ENCODE measurements around the gene TMEM243.
"Not testable (repeated sequence)": the region's sequence is repeated elsewhere in the genome, so short reads cannot be mapped to it uniquely, and the experiment has no call there.

TMEM243 gene, protein sequence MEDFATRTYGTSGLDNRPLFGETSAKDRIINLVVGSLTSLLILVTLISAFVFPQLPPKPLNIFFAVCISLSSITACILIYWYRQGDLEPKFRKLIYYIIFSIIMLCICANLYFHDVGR

DNA sequence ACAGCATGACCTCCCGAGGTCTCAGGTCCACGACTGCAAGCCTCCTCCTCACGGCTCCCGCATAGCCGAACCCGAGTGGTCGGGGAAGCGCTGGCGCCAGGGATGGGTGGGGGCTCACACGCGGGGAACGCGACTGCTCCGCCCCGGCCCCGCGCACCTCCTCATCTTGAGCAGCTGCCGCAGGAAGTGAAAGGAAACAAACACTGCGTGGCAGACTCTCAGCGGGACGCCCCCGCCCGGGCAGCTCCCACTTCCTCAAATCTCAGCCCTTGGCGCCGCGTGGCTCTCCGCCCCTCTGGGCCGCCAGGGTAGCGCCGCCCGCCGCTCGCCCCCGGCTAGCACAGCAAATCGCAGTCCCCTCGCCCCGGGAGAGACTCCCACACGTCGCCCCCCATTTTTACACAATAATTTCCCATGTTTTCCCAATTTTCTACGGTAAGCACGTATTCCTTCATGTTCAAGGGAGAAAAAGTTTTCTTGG is at the start of gene TMEM243:
Gene TMEM243, minus strand, starts transcription at position 188 of the 481 bp plus-strand sequence. CDS start 229 bp downstream, outside the sequence.
- no peak for DNase-seq (ENCODE audit: low read depth)

DNA sequence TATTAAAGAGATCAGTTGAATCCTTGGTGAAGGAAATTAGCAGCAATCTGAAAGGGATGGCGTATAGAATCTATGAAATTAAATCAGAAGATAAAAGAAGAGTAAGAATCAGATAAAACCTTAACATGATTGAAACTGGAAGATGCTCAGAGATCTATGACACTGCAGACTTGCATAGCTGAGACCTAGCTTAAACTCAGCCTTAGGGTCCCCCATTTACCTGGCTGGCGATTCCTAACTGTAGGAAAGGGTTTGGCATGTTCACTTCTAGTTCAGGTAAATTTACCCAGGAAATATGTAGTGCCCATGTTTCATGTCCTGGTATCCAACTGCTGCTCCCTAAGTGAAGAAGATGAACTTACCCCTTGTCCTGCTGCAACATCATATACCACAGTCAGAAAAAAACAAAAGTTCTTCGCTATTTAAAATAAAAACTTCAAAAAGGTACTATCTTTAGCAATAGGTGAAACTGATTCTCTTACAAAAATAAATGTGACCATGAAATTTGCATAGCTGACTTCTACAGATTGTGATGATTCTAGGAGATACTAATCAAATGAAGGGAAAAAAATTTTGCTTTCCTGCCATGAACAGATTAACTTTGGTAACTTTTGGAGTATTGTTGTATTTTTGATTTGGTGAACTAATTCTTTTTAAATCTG is 47.8 kb upstream of the TMEM243 start:
- DNase-seq (ENCODE audit: low read depth): no peak

DNA sequence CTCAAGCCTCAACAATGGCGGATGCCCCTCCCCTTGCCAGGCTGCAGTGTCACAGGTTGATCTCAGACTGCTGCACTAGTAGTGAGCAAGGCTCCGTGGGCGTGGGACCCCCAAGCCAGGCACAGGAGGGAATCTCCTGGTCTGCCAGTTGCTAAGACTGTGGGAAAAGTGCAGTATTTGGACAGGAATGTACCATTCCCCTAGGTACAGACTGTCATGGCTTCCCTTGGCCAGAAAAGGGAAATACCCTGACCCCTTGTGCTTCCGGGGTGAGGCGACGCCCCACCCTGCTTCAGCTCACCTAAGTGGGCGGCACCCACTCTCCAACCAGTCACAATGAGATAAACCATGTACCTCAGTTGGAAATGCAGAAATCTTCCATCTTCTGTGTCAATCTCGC is 44.0 kb upstream of the TMEM243 start:
- no peak for DNase-seq (ENCODE audit: low read depth)

DNA sequence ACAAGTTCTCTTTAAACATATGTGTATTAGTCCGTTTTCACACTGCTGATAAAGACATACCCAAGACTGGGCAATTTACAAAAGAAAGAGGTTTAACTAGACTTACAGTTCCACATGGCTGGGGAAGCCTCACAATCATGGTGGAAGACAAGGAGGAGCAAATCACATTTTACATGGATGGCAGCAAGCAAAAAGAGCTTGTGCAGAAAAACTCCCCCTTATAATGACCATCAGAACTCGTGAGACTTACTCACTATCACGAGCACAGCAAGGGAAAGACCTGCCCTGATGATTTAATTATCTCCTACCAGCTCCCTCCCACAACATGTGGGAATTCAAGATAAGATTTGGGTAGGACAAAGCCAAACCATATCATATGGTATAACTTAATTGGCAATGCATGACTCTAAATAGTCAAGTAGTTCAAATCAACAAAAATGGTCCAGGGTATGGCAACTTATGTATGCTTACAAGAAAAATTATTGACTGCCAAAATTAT is 34.1 kb upstream of the TMEM243 start:
- DNase-seq (ENCODE audit: low read depth): no peak

DNA sequence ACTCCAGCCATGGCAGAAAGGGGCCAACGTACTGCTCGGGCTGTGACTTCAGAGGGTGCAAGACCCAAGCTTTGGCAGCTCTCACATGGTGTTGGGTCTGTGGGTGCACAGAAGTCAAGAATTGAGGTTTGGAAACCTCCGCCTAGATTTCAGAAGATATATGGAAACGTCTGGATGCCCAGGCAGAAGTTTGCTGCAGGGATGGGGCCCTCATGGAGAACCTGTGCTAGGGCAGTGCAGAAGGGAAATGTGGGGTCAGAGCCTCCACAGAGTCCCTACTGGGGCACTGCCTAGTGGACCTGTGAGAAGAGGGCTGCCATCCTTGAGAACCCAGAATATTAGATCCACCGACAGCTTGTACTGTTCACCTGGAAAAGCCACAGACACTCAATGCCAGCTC is 26.1 kb upstream of the TMEM243 start:
- not testable (repeated sequence) for DNase-seq (ENCODE audit: low read depth)

DNA sequence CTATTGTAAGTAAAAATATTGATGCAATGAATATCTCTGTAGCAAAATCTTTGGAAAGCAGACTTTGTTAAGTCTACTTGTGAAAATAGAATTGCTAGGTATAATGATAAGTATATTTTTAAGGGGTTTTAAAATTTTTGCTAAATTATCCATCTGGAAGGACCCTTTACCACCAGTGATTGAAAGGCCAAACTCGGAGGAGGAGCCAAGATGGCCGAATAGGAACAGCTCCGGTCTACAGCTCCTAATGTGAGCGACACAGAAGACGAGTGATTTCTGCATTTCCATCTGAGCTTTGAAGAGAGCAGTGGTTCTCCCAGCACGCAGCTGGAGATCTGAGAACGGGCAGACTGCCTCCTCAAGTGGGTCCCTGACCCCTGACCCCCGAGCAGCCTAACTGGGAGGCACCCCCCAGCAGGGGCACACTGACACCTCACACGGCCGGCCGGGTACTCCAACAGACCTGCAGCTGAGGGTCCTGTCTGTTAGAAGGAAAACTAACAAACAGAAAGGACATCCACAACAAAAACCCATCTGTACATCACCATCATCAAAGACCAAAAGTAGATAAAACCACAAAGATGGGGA is 19.0 kb upstream of the TMEM243 start:
- not testable (repeated sequence) for DNase-seq (ENCODE audit: low read depth)

DNA sequence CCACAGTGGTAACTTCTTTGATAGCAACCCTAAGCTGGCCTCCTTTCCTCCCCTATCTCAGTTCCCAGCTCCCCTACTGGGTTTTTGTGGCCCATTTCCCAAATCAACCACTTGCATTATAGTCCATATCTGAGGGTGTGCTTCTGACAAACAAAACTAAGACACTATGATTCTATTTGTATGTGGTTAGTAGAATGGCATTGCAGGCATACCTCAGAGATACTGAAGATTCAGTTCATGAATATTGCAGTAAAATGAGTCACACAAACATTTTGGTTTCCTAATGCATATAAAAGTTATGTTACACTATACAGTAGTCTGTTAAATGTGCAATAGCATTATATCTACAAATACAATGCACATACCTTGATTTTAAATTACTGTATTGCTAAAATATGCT is 15.4 kb upstream of the TMEM243 start:
- no peak for DNase-seq (ENCODE audit: low read depth)

DNA sequence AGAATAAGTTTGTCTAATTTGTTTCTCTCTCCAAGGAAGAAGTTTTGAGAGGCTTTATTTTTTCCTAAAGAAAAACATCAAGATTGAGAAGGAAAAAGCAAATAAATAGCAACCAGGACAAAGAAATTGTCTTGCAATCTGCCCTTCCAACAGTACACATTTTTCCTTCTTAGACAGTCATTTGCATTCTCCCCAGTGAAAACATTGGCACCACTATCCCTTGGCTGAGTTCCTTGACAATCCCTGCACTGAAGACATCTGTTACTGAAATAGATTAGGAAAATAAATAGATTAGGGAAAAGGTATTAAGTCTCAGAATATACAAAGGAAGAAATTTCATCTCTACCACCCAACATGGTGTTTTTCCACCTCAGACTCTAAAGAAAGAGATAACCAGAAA is 12.2 kb upstream of the TMEM243 start:
- no peak for DNase-seq (ENCODE audit: low read depth)

DNA sequence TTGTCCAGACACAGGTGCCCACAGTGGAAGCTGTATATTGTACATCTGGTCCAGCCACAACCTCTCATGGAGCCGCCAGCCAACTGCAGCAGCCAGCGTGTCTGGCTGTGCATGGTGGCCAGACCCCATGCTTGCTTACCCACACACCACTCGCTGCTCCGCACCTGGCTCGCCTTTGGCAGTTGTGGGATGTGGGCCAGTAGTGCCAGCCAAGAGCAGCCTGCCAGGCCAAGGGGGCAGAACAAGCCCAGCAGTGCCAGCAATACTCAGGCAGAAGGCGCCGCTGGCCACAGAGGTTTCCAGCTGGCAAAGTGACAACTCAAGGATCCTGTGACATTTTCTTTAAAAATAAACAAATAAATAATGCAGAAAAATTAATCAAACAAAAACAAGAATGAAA is 11.7 kb upstream of the TMEM243 start:
- no peak for DNase-seq (ENCODE audit: low read depth)

DNA sequence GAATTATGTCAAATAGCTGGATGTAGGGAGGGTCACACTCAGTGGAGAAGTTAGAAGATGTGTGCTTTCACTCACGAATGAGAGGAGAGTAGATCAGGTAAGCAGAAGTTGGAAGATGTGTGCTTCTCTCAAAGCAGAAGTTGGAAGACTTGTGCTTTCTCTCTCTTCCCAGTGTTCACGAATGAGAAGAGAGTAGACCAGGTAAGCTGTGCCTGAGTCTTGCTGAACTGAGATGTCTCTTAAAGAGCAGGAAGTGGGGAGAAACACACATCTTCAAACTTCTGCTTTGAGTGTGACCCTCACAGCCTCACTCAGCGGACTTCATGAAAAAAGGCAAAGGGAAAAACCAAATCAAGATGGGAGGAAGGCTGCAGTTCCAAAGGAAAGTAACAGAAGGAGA is 7.0 kb upstream of the TMEM243 start:
- DNase-seq (ENCODE audit: low read depth): no peak

DNA sequence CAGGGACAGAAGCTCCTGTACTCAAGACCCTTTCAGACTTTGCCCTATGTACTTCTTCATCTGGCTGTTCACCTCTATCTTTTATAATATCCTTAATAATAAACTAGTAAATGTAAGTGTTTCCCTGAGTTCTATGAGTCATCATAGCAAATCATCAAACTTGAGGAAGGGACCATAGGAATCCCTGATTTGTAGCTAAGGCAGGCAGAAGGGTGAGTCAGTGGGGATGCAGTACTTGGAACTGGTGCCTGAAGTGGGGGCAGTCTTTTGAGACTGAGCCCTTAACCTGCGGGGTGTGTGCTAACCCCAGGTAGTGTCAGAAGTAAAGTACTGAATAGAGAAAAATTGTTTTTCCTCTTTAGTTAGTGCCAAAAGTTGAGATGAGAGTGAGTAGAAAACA is 6.2 kb upstream of the TMEM243 start:
- no peak for DNase-seq (ENCODE audit: low read depth)

DNA sequence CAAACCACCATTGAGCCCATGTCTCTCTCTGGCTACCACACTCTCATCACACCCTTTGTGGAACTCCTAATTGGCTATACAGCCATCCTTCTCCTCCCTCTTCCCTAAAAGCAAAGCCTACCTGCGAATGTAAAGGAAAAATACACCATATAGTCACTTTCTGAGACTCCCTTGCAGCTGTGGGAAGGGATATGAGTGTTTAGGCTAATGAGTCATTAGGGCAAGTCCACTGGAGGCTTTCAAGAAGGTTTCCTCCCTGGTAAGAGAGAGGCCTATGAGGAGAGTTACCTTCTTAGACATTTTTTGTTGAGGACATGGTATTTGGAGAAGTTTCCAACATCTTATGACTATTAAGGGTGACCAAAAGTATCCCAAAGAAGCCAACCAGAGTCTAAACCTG is 4.1 kb upstream of the TMEM243 start:
- no peak for DNase-seq (ENCODE audit: low read depth)

DNA sequence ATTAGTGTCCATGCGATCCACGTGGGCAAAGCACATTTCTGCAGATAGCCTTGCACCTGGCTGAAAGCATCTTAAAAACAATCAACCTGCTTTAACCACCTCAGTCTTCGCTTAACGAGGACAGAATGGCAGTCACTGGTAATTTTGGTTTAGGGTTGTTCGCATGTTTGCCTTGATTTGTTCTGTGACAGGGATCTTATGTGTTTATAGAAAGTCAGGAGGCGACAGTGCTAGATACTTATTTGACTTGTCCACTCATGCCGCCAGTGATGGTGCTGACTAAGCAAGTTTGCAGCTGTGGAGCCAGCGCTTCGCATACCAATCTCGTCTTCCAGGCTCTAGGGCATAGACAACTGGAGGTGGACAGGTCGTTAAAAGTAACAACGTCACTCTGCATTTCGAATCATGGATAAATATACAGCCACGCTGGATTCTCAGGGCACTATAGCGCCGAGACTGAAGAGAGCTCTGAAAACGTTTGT is 1.2 kb upstream of the TMEM243 start:
- DNase-seq (ENCODE audit: low read depth): no peak

DNA sequence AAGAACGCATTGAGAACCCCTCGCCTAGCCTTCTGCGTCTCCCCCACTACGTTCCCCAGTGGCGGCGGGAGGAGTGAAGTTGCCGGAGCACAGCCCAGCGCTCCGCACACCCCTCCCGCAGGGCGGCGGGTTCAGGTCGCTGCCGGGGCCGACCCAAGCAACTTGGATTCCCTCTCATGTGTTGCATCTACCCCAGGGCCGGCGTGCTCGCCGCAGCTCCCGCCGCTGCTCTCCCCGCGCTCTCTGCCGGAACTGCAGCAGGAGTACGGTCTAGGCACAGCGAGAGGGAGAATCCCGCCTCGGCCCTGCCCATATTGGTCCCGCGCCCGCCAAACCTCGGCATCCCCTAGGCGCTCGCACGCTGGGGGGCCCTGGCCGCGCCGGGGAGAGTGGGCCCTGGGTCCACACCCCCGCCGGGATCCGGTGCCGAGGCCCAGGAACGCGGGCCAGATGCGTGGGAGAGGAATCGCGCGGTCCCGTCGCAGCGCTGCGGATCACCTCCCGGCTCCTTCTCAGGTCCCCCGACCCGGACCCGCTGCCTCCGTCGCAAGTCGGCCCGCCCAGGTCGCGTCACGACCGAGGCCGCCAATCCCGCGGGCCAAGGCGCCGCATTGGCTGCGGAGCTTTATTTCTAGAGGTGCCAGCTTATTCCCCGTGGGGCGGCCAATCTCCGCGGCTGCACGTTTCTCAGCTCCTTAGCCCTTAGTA is 648 bp upstream of the TMEM243 start:
- no peak for DNase-seq (ENCODE audit: low read depth)

DNA sequence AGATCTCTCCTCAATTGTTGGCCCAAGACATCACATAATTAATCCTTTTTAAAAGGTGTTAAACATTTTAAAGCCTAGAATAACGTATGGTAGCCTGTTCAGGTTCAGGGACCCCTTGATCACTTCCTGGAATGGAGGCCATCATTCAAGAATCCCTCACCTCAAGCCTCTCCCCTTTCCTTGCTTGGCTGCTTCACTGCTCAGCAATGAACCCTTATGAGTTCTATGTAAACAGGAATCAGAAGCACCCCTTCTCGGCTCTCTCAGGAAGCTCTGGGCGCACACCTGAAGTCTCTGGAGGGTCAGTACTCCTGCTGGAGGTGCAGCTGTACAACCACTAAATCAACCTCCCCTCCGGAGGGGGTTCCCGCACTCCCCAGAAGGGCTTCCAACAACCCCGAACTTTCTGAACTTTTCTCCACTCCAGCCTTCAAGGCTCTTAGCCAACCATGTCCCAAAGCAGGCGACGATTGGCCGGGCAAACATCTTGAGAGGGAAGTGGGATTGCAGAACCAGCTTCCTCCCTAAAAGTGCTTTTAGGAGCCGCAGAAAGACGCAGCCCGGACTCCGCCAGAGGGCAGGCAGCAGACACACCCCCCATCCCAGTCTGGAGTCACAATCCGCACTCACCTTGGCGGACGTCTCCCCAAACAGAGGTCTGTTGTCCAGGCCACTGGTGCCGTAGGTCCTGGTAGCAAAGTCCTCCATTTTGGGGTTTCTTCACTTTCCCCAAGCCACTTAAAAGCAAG is 562 bp downstream of the TMEM243 start:
- no peak for DNase-seq (ENCODE audit: low read depth)

DNA sequence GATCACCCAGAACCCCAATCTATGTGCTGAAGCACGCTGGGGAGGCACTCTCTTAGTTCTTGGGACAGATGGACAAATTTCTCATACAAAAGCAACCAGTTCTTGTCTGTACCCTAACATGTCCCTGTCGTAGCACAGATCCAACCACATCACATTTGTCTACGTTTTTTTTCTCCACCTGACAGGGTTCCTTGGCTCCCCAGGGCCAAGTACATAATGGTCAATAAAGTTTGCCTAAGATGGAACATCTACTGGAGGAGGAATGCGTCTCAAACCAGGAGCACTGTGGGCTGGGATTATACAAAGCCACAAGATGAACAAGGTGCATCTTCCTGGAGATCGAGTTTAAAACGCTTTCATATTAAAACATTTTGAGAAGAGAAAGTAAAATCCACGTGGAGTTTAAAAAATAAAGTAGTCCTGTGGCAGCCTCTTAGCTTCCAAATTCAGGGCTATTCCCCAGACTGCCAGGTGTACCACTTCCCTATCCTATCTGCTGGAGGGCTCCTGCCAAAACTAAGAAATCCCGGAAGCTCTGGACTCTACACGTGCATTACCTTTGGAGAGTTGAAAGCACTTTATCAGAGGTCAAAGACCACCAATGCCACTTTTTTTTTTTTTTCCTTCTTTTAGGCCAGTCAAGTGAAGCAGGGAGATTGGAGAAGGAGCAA is 1.4 kb downstream of the TMEM243 start:
- no peak for DNase-seq (ENCODE audit: low read depth)

DNA sequence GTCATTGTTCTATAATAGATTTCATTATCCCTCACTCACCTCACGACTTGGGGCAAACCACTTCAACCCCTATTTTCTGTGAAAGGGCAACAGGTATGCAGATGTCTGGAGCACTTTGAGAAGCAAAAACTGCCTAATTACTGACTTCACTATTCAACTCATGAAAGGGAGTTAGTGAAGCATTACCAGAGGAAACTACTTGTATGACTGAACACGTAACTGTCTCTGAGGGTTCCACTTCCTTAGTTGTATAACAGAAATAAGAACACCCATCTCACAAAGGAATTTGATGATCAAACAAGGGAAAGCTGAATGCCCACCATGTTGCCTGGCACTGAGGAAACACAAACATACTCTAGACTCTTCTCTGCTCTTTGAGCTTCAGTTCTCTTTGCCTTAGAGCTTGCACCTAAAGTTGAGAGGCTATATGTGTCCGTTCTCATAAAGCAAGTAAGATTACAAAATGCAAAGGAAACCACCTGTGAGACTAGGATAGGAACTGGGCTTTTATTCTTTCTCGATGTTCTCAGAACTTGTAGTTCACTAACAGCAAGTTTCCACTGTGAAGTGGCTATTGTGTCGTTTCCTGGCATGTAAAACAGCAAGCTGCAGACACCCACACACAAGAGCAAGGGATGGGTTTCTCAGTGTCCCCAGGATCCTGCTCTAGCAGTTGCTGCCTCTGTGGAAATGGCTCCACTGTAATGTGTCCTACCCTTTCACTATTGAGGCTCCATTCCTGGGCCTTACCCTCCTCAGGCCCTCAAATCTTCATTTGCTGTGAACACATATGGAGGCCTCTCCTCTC is 2.6 kb downstream of the TMEM243 start:
- no peak for DNase-seq (ENCODE audit: low read depth)

DNA sequence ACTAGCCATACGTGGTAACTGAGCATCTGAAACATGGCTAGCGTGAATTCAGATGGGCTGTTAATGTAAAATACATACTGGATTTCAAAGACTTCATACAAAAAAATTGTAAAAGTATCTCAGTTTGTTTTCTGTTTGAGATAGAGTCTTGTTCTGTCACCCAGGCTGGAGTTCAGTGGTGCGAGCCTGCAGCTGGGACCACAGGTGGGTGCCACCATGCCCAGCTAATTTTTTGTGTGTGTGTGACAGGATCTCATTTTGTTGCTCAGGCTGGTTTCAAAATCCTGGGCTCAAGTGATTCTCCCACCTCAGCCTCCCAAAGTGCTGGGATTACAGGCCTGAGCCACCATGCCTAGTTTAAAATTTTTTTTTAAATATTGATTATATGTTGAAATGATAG is 4.5 kb downstream of the TMEM243 start:
- no peak for DNase-seq (ENCODE audit: low read depth)

DNA sequence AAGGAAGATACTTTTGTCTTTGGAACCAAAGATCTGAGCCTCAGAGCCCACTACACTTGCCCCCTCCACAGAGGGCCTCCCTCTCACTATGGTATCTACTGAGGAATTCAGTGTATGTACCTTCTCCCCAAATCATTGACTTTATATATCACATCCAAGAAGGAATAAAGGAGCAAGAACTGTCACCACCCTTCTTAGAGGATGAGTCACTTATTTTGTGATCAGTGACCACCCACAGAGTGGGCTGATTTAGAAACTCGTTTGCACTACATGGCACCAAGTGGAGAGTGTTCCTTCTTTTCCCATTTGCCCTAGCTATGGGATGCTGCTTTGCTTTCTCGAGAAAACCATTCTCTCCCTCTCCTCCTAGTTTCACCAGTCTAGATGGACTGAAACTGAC is 5.7 kb downstream of the TMEM243 start:
- DNase-seq (ENCODE audit: low read depth): no peak

DNA sequence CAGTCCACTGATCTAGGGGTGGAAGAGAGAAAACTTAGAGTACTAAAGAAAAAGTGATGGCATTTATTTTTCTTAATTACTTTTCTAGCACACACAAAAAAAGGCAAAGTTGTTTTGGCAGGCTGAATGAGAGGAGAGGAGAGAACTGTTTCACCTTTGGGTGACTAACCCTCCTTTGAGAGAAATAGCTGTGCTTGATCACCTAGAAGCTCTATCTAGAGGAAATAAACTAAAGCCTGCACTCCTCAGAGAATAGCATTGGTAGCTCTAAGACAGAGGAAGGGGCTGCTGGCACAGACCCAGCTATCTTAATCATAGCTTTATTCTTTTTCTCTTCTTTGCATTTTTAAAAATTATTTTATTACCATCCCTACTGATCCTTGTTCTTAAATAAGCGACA is 6.3 kb downstream of the TMEM243 start:
- no peak for DNase-seq (ENCODE audit: low read depth)

DNA sequence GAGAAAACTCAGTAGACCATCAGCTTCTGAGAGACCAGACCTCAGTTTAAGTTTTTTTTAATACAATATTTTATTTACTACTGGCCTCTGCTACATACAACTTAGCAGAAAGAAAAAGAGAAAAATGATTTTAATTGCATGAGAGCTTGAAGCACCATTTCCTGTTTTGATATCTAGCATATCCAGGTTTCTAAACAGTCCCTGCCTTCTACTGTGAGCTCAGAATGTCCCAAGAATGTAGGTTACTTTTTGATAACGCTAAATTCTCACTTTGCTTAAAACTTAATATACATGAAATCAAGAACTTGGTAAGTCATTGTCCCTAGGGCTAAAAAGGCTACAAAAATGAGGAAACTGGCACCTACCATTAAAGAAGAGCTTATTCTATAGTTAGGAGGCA is 7.0 kb downstream of the TMEM243 start:
- DNase-seq (ENCODE audit: low read depth): no peak

Data from HS-27A (cell line).